Left renal cortex interstitium (tissue), 4 donors: ENCODE results near the gene ITGAE. TPM values are rescaled to one million over a fixed set of nuclear protein-coding genes. Genes with fewer than 3 reads are reported as not detected.
"Not testable (repeated sequence)": the region's sequence is repeated elsewhere in the genome, so short reads cannot be mapped to it uniquely, and the experiment has no call there.

Experiments used
- DNase-seq, 4 donors: peaks; one replicate each; pipeline ENCODE4 v3.0.0-alpha.2; 2013; ENCODE audit warnings: low read depth in 4 of 4, low spot score in 2 of 4, missing footprints in 1 of 4
- polyA plus RNA-seq, 4 donors: library from polyadenylated mRNA; unstranded; fragments of 120-200 nt; gene quantifications; one replicate each; pipeline ENCODE4 v1.2.1, GENCODE V29; 2013; ENCODE audit not compliant: insufficient read length in 4 of 4

ITGAE gene, protein sequence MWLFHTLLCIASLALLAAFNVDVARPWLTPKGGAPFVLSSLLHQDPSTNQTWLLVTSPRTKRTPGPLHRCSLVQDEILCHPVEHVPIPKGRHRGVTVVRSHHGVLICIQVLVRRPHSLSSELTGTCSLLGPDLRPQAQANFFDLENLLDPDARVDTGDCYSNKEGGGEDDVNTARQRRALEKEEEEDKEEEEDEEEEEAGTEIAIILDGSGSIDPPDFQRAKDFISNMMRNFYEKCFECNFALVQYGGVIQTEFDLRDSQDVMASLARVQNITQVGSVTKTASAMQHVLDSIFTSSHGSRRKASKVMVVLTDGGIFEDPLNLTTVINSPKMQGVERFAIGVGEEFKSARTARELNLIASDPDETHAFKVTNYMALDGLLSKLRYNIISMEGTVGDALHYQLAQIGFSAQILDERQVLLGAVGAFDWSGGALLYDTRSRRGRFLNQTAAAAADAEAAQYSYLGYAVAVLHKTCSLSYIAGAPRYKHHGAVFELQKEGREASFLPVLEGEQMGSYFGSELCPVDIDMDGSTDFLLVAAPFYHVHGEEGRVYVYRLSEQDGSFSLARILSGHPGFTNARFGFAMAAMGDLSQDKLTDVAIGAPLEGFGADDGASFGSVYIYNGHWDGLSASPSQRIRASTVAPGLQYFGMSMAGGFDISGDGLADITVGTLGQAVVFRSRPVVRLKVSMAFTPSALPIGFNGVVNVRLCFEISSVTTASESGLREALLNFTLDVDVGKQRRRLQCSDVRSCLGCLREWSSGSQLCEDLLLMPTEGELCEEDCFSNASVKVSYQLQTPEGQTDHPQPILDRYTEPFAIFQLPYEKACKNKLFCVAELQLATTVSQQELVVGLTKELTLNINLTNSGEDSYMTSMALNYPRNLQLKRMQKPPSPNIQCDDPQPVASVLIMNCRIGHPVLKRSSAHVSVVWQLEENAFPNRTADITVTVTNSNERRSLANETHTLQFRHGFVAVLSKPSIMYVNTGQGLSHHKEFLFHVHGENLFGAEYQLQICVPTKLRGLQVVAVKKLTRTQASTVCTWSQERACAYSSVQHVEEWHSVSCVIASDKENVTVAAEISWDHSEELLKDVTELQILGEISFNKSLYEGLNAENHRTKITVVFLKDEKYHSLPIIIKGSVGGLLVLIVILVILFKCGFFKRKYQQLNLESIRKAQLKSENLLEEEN
- 10 to 100 TPM; 38.7 to 43.1 (median 40.4) TPM for polyA plus RNA-seq

DNA sequence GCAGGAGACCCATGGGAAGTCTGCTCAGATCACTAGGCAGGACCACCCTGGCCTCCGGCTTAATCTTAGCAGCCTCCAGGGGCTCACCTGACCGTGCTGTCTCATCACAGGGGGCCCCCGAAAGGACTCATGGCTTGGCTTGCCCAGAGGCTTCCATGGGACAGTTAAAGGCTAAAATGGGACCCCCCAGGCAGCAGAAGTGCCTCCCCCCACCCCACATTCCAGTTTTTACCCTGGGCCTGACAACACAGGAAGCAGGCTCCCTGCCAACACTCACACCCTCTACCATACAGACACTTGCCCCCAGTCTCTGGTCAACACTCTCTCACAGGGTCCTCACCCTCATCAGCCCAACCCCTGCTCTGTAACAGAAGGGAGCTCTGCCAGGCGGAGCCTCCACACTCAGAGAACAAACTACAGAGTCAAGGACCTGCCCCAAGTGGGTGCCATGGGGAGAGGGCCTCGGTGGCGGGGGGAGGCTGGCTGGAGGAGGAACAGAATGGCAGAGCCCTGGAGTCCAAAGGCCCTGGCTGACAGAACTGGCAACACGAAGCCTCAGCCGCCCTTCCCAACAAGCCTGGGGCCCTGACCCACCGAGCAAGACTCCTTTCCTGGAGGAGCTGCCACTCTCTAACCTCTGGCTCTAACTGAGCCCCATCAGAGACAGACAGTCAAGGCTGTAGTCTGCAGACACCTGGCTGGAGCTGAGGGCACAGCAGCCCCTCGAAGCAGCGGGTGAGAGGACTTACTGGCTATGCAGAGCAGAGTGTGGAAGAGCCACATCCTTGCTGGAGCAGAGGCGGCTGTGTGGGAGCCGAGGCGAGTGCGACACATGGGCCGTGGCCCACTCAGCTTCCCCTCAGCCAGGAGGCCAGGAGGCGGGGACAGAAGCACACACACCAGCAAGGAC, at the start of gene ITGAE:
Gene ITGAE, minus strand, starts transcription at position 827 of the 910 bp plus-strand sequence. Its CDS starts 44 bp downstream, at position 783.
- no peak for DNase-seq

DNA sequence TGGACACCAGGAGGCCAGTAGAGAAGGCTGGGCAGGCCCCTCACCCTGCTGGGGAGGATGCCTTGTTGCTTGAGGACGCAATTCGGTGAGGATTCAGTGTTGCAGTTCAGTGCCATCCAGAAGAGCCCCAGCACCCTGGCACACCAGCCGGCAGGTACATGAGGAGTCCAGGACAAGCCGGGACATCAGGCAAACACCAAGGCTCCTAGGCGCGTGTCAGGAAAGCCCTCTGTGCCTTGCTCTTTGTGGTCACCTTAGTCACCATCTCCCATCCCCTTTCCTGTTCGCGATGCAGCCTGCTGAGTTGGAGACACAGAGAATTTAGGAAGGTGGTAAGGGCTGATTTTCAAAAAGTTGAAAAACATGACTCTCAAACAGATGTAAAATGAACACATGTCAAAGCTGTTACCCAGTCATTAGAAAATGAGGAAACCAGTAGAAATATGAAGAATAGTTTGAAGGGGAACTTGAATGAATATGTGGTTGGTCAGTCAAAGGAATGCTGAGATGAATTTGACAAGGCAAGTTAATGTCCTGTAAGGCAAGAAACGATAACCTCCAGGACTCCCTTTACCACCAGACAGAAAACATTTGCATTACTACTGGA, 47.3 kb upstream of the ITGAE start:
- no peak for DNase-seq

DNA sequence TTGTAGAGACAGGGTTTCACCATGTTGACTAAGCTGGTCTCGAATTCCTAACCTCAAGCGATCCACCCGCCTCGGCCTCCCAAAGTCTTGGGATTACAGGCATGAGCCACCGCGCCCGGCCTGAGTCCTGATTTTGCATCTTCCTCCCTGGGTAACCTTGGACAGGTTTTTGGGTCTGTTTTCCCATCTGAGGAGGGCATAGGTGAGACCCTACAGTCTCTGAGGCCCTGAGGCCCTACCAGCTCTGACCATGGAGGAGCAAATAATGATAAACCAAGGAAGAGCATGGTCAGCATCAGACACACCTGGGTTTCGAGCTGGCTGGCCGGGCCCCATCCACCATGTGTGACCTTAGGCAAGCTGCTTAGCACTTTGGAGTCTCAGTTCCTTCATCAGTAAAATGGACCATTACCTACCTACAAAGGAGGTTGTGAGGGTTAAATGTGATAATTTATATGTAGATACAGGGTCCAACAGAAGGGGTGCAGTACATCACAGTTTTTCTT, 46.2 kb upstream of the ITGAE start:
- DNase-seq, result no peak

DNA sequence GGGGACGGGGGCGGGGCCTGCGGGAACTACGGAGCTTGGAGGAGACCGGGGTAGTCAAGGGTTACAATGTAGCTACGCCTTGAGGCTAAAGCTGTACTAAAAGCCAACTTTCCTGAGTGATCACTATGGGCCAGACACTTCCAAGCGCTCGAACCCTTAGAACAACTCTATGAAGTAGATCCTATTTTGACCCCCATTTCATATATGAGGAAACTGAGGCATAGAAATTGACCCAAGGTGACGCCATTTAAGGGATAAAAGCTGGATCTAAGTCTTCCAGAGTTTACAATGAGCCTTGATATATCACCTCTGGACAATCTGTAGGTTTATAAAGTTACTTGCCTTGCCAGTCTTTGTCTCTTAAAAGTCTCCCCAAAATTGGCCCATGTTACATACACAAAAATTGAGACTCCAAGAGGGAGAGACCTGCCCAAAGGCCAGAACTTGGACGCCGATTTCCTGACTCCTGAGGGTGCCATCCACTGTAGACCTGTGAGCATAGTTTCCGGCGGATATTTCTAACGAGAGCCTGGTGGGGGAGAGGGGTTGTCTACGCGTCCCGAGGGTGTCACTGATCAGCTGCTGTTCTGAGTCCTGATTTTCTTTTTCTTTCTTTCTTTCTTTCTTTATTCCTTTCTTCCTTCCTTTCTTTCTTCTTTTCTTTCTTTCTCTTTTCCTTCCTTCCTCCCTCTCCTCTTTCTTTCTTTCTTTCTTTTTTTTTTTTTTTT, 45.6 kb upstream of the ITGAE start:
- no peak for DNase-seq

DNA sequence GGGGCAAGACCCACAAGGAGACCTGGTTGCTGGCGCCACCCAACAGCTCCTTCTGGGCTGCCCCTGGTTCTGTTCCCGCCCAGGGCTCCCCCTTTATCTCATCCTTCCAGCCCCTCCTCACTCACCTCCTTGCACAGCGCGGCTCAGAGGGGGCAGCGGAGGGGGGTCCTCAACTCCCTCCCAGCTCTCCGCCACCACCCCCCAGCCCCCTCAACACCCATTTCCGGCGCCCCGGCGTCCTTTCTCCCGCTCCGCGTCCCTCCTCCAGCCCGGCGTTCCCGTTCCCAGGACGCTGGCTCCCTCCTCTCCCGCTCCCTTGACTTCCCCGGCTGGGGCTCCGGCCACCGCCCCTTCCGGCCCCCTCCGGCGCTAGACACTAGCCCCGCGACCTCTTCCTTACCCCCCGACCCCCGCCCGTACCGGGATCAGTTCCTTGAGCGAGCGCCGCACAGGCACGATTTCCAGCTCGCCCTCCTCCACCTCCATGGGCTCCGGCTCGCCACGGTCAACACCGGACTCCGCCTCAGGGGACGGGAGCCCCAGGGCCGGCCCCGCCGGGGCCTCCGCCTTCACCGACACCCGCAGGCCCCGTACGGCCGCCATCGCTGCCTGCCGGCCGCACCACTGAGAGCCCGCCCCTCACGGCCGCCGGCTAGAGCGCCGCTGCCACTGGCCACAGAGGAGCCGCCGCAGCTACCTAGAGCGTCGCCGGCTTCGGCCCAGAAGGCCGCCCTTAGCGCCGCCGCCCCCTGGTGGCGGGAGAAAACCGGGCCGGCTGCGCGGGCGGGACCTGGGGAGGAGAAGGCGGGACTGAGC, 44.8 kb upstream of the ITGAE start, which contains the start of gene NCBP3:
Gene NCBP3, minus strand, starts transcription at position 626 of the 816 bp plus-strand sequence. Its CDS starts 23 bp downstream, at position 603.
- peak; percentile 71 to 87 (median 86) for DNase-seq

DNA sequence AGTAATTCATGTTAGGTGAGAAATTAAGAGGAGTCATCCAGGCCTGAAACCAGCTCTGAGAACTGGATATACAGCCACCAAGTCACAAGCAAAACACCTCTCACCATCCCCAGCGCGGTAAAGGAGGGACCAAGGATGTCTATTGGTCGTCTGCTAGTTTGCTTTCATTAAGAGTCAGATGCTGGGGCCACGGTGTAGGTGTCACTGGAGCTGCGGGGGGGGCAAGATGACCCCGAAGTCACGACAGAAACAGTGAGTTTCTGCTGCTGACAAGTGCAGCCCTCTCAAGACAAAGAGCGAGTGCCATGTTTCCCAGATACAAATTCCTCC, 44.3 kb upstream of the ITGAE start:
- peak in 2 of 4 donors; percentile 13 to 18 for DNase-seq

DNA sequence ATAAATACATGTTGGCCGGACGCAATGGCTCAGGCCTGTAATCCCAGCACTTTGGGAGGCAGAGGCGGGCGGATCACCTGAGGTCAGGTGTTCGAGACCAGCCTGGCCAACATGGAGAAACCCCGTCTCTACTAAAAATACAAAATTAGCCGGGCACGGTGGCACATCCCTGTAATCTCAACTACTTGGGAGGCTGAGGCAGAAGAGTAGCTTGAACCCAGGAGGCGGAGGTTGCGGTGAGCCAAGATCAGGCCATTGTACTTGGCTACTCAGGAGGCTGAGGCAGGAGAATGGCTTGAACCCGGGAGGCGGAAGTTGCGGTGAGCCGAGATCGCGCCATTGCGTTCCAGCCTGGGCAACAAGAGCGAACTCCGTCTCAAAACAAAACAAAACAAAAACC, 43.6 kb upstream of the ITGAE start:
- DNase-seq, result not testable (repeated sequence)

DNA sequence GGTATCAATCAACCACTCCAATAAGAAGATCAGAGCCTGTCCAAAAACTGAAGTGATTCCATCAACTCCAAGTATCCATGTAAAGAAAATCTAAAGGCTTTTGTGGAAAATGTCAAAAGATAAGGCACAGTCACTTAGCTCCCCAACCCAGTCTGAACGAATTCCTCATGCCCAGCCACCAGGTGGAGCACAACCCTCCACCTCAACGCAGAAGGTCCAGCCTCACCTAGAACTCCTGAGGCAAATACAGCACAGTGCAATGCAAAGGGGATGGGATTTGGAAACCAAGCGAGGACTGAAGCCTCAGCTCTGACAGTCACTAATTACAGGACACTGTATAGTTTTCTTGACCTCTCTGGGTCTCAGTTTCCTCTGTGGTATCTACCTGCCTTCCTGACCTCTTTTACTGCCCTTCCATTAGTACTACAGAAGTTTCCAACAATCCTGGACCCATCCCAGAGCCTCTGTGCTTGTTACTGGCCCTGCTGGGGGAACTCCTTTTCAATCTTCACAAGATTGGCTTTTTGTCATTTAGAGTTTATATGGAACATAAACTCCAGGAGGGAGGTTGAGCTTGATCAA, 43.0 kb upstream of the ITGAE start:
- no peak for DNase-seq

DNA sequence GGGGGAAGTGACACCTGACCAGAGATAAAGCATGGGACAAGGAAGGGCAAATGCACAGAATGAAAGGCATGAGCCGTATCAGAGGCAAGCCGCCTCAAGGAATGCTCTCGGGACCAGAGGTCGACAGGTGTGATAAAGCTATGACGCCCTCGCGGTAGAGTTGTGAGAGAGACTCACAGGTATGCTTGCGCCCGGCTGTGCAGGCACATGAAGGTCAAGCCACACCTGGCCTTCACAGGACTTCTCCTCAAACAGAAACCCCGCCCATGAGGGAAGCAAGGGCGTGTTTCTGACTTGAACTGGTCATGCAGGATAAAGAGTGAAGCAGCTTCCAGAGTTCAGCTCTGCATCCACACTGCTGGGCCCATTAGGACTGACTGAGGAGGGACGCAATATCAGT, 37.2 kb upstream of the ITGAE start:
- no peak for DNase-seq

DNA sequence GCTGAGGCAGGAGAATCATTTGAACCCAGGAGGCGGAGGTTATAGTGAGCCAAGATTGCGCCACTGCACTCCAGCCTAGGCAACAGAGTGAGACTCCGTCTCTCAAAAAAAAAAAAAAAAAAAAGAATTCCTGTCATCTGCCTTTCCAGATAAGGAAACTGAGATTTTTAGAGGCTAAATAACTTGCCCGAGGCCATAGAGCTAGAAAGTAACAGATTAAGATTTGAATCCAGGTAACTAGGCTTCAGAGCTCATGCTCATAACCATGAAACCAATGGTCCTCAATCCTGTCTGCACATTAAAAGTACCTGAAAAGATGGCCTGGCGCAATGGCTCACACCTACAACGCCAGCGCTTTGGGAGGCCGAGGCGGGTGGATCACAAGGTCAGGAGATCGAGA, 35.6 kb upstream of the ITGAE start:
- DNase-seq, result no peak

DNA sequence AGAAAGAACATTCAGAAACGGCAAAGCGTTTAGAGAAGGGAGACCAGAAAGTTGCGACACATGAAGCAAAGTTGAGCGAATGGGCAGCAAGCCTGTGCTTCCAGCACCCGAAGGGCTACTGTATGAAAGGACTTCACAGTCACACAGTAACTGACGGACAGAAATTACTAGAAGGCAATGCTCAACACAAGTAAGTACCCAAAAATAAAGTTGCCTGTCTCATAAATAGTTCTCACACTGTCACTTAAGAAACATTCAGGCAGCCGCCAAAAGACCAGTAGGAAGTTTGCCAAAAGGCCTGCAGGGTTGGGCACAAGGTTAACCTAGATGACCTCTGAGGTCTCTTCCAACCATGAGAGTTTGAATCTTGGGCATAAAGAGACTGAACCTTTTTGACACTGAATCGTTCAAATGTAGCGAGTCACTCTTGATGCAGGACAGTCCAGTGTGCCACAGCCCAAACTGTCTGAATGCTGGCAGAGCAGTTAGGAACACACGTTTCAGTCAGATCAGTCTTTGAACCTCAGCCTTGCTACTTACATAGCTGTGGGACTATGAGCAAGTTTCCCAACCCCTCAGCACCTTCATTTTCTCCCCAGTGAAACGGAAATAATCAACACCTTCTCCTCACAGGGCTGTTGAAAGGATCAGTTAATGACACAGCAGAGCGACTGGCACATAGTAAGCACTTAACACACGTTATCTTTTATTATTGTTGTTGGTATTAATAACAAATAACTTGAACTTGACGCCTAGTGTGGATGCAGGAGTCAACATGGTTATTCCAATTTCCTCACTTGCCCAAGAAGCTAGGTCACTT, 34.6 kb upstream of the ITGAE start:
- DNase-seq, result no peak

DNA sequence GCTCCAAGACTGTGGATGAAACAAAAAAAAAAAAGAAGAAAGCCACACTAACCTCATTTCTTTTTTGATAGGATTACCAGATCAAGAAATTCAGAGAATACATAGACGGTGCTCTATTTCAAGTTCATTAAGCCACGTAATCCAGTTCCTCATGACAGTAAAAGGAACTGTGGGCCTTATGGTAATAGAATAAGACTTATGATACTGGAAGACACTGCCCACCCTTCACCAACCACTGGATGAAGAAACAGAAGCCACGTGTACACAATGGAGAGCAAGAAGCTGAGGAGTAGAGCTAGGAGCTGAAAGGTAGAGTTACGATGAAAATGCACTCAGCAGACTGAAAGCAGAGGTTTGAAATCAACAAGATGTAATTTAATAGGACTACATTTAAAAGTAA, 33.8 kb upstream of the ITGAE start:
- DNase-seq, result no peak

DNA sequence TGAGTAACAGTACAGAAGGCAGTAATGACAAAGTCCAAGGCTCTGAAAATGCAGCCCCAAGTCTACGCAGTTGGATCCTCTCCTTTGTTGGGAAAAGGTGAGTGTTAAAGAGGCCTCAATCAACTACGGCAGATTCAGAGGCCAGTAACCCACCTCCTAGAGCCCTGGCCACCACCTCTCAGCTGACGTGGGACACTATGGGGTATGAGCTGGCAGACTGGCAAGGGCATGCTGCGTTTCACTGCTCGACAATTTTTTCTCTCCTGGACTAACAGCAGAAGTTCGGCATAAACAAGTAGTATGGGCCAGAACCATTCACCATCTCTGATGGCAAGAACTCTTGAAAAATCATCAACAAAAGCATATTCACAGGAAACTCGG, 27.9 kb upstream of the ITGAE start:
- DNase-seq, result no peak

DNA sequence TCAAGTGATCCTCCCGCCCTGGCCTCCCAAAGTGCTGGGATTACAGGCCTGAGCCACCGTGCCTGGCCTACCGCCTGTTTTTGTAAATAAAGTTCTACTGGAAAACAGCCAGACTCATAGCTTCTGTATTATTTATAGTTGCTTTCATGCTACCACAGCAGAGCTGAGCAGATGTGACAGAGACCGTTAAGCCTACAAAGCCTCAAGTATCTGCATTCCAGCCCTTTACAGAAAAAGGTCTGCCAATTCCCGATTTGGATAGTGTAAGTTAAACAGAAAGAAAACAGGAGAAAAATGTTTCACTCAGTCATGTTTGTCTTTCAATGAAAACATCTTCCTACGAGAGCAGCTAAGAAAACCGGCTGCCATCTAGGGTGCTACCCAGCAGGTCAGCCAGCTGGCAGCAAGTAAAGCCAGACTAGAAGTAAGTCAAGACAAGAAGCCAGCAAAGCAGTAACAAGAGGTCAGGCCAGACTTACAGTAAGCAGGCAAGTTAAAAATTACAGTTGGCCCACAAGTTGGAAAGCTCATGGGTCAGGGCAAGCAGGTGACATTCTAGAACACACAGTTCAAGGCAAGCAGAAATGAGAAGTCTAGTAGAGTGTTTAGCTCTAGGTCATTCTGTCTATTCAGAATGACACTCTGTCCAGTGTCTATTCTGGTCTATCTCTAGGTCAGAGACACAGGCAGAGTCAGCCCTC, 27.3 kb upstream of the ITGAE start:
- DNase-seq, result no peak

DNA sequence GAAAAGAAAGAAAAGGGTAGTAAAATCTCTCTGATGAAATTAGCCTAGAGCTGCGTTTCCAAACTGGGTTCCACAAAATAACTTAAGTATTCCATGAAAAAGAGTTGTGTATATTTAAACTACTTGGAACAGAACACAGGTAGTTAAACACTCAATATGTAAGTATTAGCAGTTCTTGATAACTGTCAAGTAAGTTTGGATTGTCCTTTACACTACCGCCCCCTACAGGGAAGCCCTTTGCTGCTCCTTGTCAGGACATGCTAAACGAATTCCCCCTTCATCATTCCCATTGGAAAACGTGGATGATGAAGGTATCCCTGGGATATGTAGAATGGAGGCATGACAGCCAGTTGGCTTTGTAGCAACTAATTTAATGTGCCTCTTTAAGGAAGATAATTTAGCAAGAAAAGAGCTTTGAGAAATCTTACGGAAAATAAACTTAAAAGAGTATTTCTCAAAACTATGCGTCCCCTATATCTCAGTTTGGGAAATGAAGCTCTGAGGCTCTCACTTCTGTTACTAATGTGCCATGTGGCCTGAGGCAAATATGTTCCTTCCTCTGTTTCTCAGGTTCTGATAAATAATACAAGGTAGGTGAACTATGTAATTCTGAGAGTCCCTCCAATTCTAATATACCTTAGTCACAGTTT, 26.3 kb upstream of the ITGAE start:
- no peak for DNase-seq

DNA sequence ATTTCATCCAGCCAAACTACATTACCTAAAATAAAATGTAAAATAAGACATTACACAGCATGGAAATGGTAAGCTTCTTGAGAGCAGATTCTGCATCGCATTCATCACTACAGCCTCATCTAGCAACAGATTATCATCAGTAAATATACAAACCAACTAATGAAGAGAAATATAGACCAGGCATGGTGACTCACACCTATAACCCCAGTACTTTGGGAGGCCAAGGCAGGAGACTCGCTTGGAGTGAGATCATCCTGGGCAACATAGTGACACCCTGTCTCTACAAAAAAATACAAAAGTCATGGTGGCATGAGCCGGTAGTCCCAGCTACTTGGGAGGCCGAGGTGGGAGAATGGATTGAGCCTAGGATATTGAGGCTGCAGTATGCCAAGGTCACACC, 25.2 kb upstream of the ITGAE start:
- no peak for DNase-seq
